T-cell (primary cell): Measurements from ENCODE around the gene MICU1. TPM values are rescaled to one million over a fixed set of nuclear protein-coding genes. Genes with fewer than 3 reads are reported as not detected.

Source experiments
- ATAC-seq, 4 experiments: fragments of 200-7000 bp in 3 of 4; fragments of 150-1000 bp in 1 of 4; cut with Tn5 transposase; replicated peaks in 1 of 4; 1 replicate in 3 of 4; 2 replicates in 1 of 4; pipeline ENCODE4 v1.10.0; 2021; ENCODE audit warnings: moderate library complexity in 3 of 4, mild to moderate bottlenecking in 2 of 4, moderate number of reproducible peaks in 1 of 4
- CTCF ChIA-PET, 2 donors: fragments of 300-600 bp; sonication (Branson Sonifier 250); formaldehyde crosslinking; loops; one replicate each; lab custom pipeline; 2022; ENCODE audit warnings: antibody characterized with exemption in 2 of 2; lab: Charles Lee
- POLR2A ChIA-PET, 2 donors: fragments of 300-600 bp; sonication (Branson Sonifier 250); formaldehyde crosslinking; loops; one replicate each; lab custom pipeline; 2022; ENCODE audit warnings: antibody characterized with exemption in 2 of 2; lab: Charles Lee
- DNase-seq, 35 experiments: peaks; one replicate each; pipeline versions ENCODE4 v3.0.0 to v3.0.0-alpha.2; 2013 to 2023
- H3K27ac ChIP-seq: one replicate; pipeline ENCODE4 v1.5.1; 2013; ENCODE audit warnings: low read length
- H3K27me3 ChIP-seq, 2 experiments: replicated peaks in 1 of 2; 1 replicate in 1 of 2; 2 replicates in 1 of 2; pipeline versions ENCODE4 v1.6.1 to v1.7.0; 2013; ENCODE audit warnings: low read length in 1 of 2, mixed read lengths in 1 of 2; ENCODE audit not compliant: control insufficient read depth in 2 of 2, insufficient read depth in 2 of 2; ENCODE audit errors: extremely low read depth in 1 of 2
- H3K36me3 ChIP-seq, 2 donors: 1 replicate in 1 of 2; 2 replicates in 1 of 2; pipeline versions ENCODE4 v1.6.1 to v1.7.0; 2013; ENCODE audit warnings: low read length in 1 of 2; ENCODE audit not compliant: control insufficient read depth in 2 of 2, insufficient read depth in 1 of 2; ENCODE audit errors: extremely low read depth in 1 of 2
- H3K4me1 ChIP-seq, 2 experiments: 1 replicate in 1 of 2; 2 replicates in 1 of 2; pipeline versions ENCODE4 v1.6.1 to v1.7.0; 2013; ENCODE audit warnings: low read length in 2 of 2, mixed read lengths in 1 of 2; ENCODE audit not compliant: insufficient read depth in 2 of 2, control insufficient read depth in 1 of 2; ENCODE audit errors: extremely low read depth in 1 of 2
- H3K4me3 ChIP-seq, 2 donors: 1 replicate in 1 of 2; 2 replicates in 1 of 2; pipeline versions ENCODE4 v1.5.1 to v1.7.0; 2013; ENCODE audit warnings: mild to moderate bottlenecking in 2 of 2, low read length in 1 of 2, moderate library complexity in 1 of 2; ENCODE audit not compliant: control insufficient read depth in 1 of 2; ENCODE audit errors: extremely low read depth in 1 of 2
- H3K9me3 ChIP-seq: 2 replicates; pipeline ENCODE4 v1.7.0; 2013
- H3K27ac Mint-ChIP-seq, 2 donors: one replicate each; pipeline ENCODE4 v1.8.0; 2020 to 2021; ENCODE audit warnings: mild to moderate bottlenecking in 2 of 2, mixed read lengths in 2 of 2
- H3K27me3 Mint-ChIP-seq, 2 donors: one replicate each; pipeline ENCODE4 v1.8.0; 2021 to 2022; ENCODE audit warnings: mixed read lengths in 2 of 2
- H3K36me3 Mint-ChIP-seq: one replicate; pipeline ENCODE4 v1.8.0; 2021; ENCODE audit warnings: mixed read lengths
- H3K4me1 Mint-ChIP-seq, 3 donors: one replicate each; pipeline ENCODE4 v1.8.0; 2020 to 2022; ENCODE audit warnings: mixed read lengths in 3 of 3, mild to moderate bottlenecking in 1 of 3
- H3K4me3 Mint-ChIP-seq, 3 donors: one replicate each; pipeline ENCODE4 v1.8.0; 2020 to 2022; ENCODE audit warnings: mild to moderate bottlenecking in 3 of 3, mixed read lengths in 3 of 3, moderate library complexity in 3 of 3
- H3K9me3 Mint-ChIP-seq, 3 donors: one replicate each; pipeline ENCODE4 v1.8.0; 2020 to 2022; ENCODE audit warnings: mixed read lengths in 3 of 3
- WGBS: methylation state at CpG from one replicate; pipeline ENCODE4 v1.1.5; 2013; ENCODE audit warnings: missing lambda C conversion rate; ENCODE audit not compliant: insufficient coverage; 5-methylcytosine and 5-hydroxymethylcytosine counted together
- total RNA-seq, 35 experiments: library from RNA in 6 of 35; stranded (reverse) in 6 of 35; fragments of 120-200 nt in 1 of 35; gene quantifications; one replicate each; pipeline versions ENCODE4 v1.2.1 to v1.2.4 and lab custom pipeline; 2013 to 2026

Gene MICU1
- total RNA-seq, 5 donors from 2014 or later (not counting 1 experiment from before 2014, with no cell fraction given), result 16.9 to 23.3 (median 19.9) TPM

GRCh38 chr10:72616716-72617115 is 9.2 kb downstream of the MICU1 start:
- Histone ChIP-seq H3K9me3 (no peaks in the 10 kb centered on the region), H3K36me3 (no peaks in the 10 kb centered on the region), H3K27ac (no peak overlapping the region), H3K4me1 (no peaks in the 10 kb centered on the region), H3K4me3 (no peak overlapping the region), H3K27me3 (no peaks in the 10 kb centered on the region)
- Mint-ChIP-seq H3K27me3 (no peaks in the 10 kb centered on the region), H3K9me3 (peaks cover 9 to 13% (median 10%) of the 10 kb centered on the region in 3 donors), H3K27ac (no peak overlapping the region), H3K4me1 (peaks cover 10 to 15% (median 13%) of the 10 kb centered on the region in 3 donors), H3K36me3 (peaks cover 16% of the 10 kb centered on the region), H3K4me3 (no peak overlapping the region)
- CTCF ChIA-PET, result interaction anchor here in 1 of 2 donors (0.6 kb wide), 1 partner anchor 23 kb away, joined by 3 read pairs; no protein-coding TSS in a partner anchor
- POLR2A ChIA-PET, result no interaction called here
- WGBS, result 91% methylated on average over 1 of the region's 1 CpG
- DNase-seq (no peak), ATAC-seq (no peak)

GRCh38 chr10:72615970-72616369 is 9.9 kb downstream of the MICU1 start:
- ChIA-PET CTCF (no interaction called here), POLR2A (no interaction called here)
- H3K9me3 ChIP-seq, result no peaks in the 10 kb centered on the region
- ATAC-seq (no peak), DNase-seq (no peak)
- Mint-ChIP-seq H3K27me3 (no peaks in the 10 kb centered on the region), H3K4me1 (peaks cover 15 to 18% (median 17%) of the 10 kb centered on the region in 3 donors), H3K9me3 (peaks cover 9 to 13% (median 10%) of the 10 kb centered on the region in 3 donors), H3K27ac (no peak overlapping the region), H3K36me3 (peaks cover 16% of the 10 kb centered on the region), H3K4me3 (no peak overlapping the region)
- no CpG with 5 or more reads among the region's 3 CpGs for WGBS
- no peak overlapping the region for H3K27ac ChIP-seq
- H3K4me1 ChIP-seq, result no peaks in the 10 kb centered on the region
- H3K27me3 ChIP-seq, result no peaks in the 10 kb centered on the region
- no peaks in the 10 kb centered on the region for H3K36me3 ChIP-seq
- H3K4me3 ChIP-seq, result no peak overlapping the region

- Histone ChIP-seq H3K9me3 (no peaks in the 10 kb centered on the region), H3K27ac (no peak overlapping the region), H3K27me3 (no peaks in the 10 kb centered on the region), H3K36me3 (no peaks in the 10 kb centered on the region), H3K4me3 (no peak overlapping the region), H3K4me1 (no peaks in the 10 kb centered on the region)
- ChIA-PET POLR2A (interaction anchor here in 1 of 2 donors (0.6 kb wide), 1 partner anchor 11 kb away, joined by 3 read pairs; no protein-coding TSS in a partner anchor), CTCF (interaction anchor here in 1 of 2 donors (0.7 kb wide), 1 partner anchor 217 kb away, joined by 3 read pairs; no protein-coding TSS in a partner anchor)
- peaks cover 15 to 18% (median 15%) of the 10 kb centered on the region in 3 donors for H3K4me1 Mint-ChIP-seq
- DNase-seq, result no peak
- no peak for ATAC-seq
- no peak overlapping the region for H3K4me3 Mint-ChIP-seq
- peaks cover 9 to 13% (median 10%) of the 10 kb centered on the region in 3 donors for H3K9me3 Mint-ChIP-seq
- peak overlapping the region in 1 of 2 donors; percentile 36 for H3K27ac Mint-ChIP-seq
- WGBS, result 91% methylated on average over 1 of the region's 3 CpGs
- H3K36me3 Mint-ChIP-seq, result peaks cover 23% of the 10 kb centered on the region
- no peaks in the 10 kb centered on the region for H3K27me3 Mint-ChIP-seq
These were observed 13.6 kb downstream of the MICU1 start for GRCh38 chr10:72612203-72612826.

GRCh38 chr10:72611783-72612182 is 14.1 kb downstream of the MICU1 start:
- no CpG with 5 or more reads among the region's 5 CpGs for WGBS
- ChIA-PET CTCF (no interaction called here), POLR2A (interaction anchor here in 1 of 2 donors (0.6 kb wide), 1 partner anchor 12 kb away, joined by 3 read pairs; no protein-coding TSS in a partner anchor)
- Histone ChIP-seq H3K4me3 (no peak overlapping the region), H3K27me3 (no peaks in the 10 kb centered on the region), H3K36me3 (no peaks in the 10 kb centered on the region), H3K27ac (no peak overlapping the region), H3K9me3 (no peaks in the 10 kb centered on the region), H3K4me1 (no peaks in the 10 kb centered on the region)
- Mint-ChIP-seq H3K9me3 (peaks cover 7 to 9% (median 7%) of the 10 kb centered on the region in 3 donors), H3K27me3 (no peaks in the 10 kb centered on the region), H3K4me1 (peaks cover 15 to 18% (median 15%) of the 10 kb centered on the region in 3 donors), H3K4me3 (no peak overlapping the region), H3K27ac (peak overlapping the region in 1 of 2 donors; percentile 39), H3K36me3 (peaks cover 21% of the 10 kb centered on the region)
- DNase-seq (no peak), ATAC-seq (no peak)

GRCh38 chr10:72610466-72610865 is 15.4 kb downstream of the MICU1 start:
- WGBS, result 67% methylated on average over 1 of the region's 1 CpG
- Histone ChIP-seq H3K27ac (no peak overlapping the region), H3K9me3 (no peaks in the 10 kb centered on the region), H3K4me1 (no peaks in the 10 kb centered on the region), H3K36me3 (no peaks in the 10 kb centered on the region), H3K4me3 (no peak overlapping the region), H3K27me3 (no peaks in the 10 kb centered on the region)
- ATAC-seq (no peak), DNase-seq (no peak)
- Mint-ChIP-seq H3K4me3 (no peak overlapping the region), H3K27ac (no peak overlapping the region), H3K9me3 (no peaks in the 10 kb centered on the region), H3K27me3 (no peaks in the 10 kb centered on the region), H3K36me3 (peaks cover 12% of the 10 kb centered on the region), H3K4me1 (peaks cover 16 to 18% (median 16%) of the 10 kb centered on the region in 3 donors)
- ChIA-PET CTCF (no interaction called here), POLR2A (no interaction called here)

GRCh38 chr10:72605122-72605521 is 20.8 kb downstream of the MICU1 start:
- H3K9me3 Mint-ChIP-seq, result no peaks in the 10 kb centered on the region
- no CpG with 5 or more reads among the region's 3 CpGs for WGBS
- H3K9me3 ChIP-seq, result no peaks in the 10 kb centered on the region
- no peak overlapping the region for H3K27ac Mint-ChIP-seq
- H3K27ac ChIP-seq, result no peak overlapping the region
- POLR2A ChIA-PET, result no interaction called here
- peaks cover 5 to 11% (median 9%) of the 10 kb centered on the region in 3 donors for H3K4me1 Mint-ChIP-seq
- CTCF ChIA-PET, result no interaction called here
- no peaks in the 10 kb centered on the region for H3K27me3 Mint-ChIP-seq
- DNase-seq (no peak), ATAC-seq (no peak)
- H3K4me1 ChIP-seq, result no peaks in the 10 kb centered on the region
- no peaks in the 10 kb centered on the region for H3K36me3 ChIP-seq
- H3K36me3 Mint-ChIP-seq, result peaks cover 18% of the 10 kb centered on the region
- no peaks in the 10 kb centered on the region for H3K27me3 ChIP-seq
- H3K4me3 Mint-ChIP-seq, result no peak overlapping the region
- no peak overlapping the region for H3K4me3 ChIP-seq
